ENCODE data around the gene MAML2. TPM values are rescaled to one million over a fixed set of nuclear protein-coding genes. Genes with fewer than 3 reads are reported as not detected.

The MAML2 gene
- total and polyA plus RNA-seq, 2 of the 13 experiments (the other 11 are each of a cell fraction or from before 2014, with no cell fraction given) = 2.3 to 25.9 TPM

DNA sequence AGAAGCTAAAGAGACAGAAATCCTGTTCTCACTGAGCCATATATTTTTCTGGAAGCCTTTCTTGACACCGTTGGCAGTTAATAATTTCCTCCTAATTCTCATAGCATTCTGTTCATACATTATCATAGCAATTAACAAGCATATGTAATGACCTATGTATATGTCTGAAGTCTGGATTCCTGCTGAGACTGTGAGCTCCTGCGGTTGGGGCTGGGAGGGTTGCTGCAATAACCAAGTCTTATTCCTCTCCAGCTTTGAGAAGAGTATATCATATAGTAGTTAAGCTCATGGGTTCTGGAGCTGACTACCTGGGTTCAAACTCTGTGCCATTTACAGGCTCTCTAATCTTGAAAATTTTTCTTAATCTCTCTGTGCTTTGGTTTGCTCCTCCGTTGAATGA lies 175.2 kb downstream of the MAML2 start:
- TF ChIP-seq, protein P1, sequence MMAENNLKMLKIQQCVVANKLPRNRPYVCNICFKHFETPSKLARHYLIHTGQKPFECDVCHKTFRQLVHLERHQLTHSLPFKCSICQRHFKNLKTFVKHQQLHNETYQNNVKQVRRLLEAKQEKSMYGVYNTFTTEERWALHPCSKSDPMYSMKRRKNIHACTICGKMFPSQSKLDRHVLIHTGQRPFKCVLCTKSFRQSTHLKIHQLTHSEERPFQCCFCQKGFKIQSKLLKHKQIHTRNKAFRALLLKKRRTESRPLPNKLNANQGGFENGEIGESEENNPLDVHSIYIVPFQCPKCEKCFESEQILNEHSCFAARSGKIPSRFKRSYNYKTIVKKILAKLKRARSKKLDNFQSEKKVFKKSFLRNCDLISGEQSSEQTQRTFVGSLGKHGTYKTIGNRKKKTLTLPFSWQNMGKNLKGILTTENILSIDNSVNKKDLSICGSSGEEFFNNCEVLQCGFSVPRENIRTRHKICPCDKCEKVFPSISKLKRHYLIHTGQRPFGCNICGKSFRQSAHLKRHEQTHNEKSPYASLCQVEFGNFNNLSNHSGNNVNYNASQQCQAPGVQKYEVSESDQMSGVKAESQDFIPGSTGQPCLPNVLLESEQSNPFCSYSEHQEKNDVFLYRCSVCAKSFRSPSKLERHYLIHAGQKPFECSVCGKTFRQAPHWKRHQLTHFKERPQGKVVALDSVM (CRISPR knock-in tag; IDR thresholded peaks at IDR 0.05) = no peak
- TF ChIP-seq TOE1 (CRISPR knock-in tag; IDR thresholded peaks at IDR 0.05) (no peak), ZNF772 (CRISPR knock-in tag; IDR thresholded peaks at IDR 0.05) (no peak), ZNF510 (CRISPR knock-in tag; IDR thresholded peaks at IDR 0.05; ENCODE audit: low read depth) (no peak), RBAK (CRISPR knock-in tag; IDR thresholded peaks at IDR 0.05) (no peak)
- TF ChIP-seq, protein P2, sequence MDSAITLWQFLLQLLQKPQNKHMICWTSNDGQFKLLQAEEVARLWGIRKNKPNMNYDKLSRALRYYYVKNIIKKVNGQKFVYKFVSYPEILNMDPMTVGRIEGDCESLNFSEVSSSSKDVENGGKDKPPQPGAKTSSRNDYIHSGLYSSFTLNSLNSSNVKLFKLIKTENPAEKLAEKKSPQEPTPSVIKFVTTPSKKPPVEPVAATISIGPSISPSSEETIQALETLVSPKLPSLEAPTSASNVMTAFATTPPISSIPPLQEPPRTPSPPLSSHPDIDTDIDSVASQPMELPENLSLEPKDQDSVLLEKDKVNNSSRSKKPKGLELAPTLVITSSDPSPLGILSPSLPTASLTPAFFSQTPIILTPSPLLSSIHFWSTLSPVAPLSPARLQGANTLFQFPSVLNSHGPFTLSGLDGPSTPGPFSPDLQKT (CRISPR knock-in tag; IDR thresholded peaks at IDR 0.05; ENCODE audit: borderline replicate concordance) = no peak
- no peak overlapping the region for H3K9ac ChIP-seq (ENCODE audit: insufficient read depth, low read depth, low read length)
- DNase-seq (ENCODE audit: low spot score) (no peak), ATAC-seq (no peak), FAIRE-seq (no peak)
- peaks cover 30% of the 10 kb centered on the region for H3K4me1 ChIP-seq (ENCODE audit: insufficient read depth, low read length)
- intact Hi-C loops (cut with micrococcal nuclease; ENCODE audit: unreplicated experiment) = no loop called here
- no peak overlapping the region for H2AFZ ChIP-seq (ENCODE audit: low read length)
- H4K20me1 ChIP-seq (ENCODE audit: insufficient read depth, low read length) = no peaks in the 10 kb centered on the region
- 97% methylated on average over 3 of the region's 3 CpGs for WGBS (ENCODE audit: low lambda C conversion rate)
- no TSS peak for BruUV-seq (replicated peaks)
- H3K4me3 ChIP-seq (replicated peaks in 1 of 3; ENCODE audit: insufficient read depth in 1 of 3, low read depth in 2 of 3, low read length in 3 of 3) = no peak overlapping the region
- no peak overlapping the region for H3K27ac ChIP-seq (ENCODE audit: extremely low read length, insufficient read depth, low read length)
- H3K4me2 ChIP-seq (ENCODE audit: low read depth, low read length) = no peak overlapping the region
- ChIA-PET CTCF (ENCODE audit: low intra/inter-chr PET ratio, low total read pairs) (no interaction called here), POLR2A (no interaction called here)
- H3K79me2 ChIP-seq (ENCODE audit: insufficient read depth, low read length) = no peaks in the 10 kb centered on the region
- in situ Hi-C loops (cut with HindIII; ENCODE audit: extremely low pct_ligation_motif_present, low pct_unique_long_range_greater_than_20kb) = no loop called here
- H3K9me3 ChIP-seq (ENCODE audit: low read length) = no peaks in the 10 kb centered on the region
- no peaks in the 10 kb centered on the region for H3K27me3 ChIP-seq (ENCODE audit: control insufficient read depth in 1 of 2, insufficient read depth in 2 of 2, low read length in 2 of 2)
- H3K36me3 ChIP-seq (replicated peaks in 1 of 2; ENCODE audit: control insufficient read depth in 1 of 2, insufficient read depth in 2 of 2, low read length in 2 of 2) = peaks cover 0 to under 1% of the 10 kb centered on the region in 2 experiments; a peak in 1 of 5 replicates
